ENCODE measurements around the gene CRHR1.

CRHR1 gene

GRCh38 chr17:45791935-45792334 is 7.8 kb downstream of the CRHR1 start:
- Histone ChIP-seq H2BK15ac (replicated peaks; ENCODE audit: low read depth) (no peak overlapping the region), H4K8ac (ENCODE audit: low read depth, low read length) (no peak overlapping the region), H3K4me2 (ENCODE audit: low read length) (no peak overlapping the region), H3K27ac (ENCODE audit: low read depth, low read length) (no peak overlapping the region), H4K5ac (ENCODE audit: low read length) (no peak overlapping the region), H3K4me1 (ENCODE audit: control insufficient read depth, low read depth, low read length) (no peaks in the 10 kb centered on the region), H2AK5ac (ENCODE audit: low read length) (no peak overlapping the region), H3K9ac (ENCODE audit: low read length) (no peak overlapping the region), H3K56ac (ENCODE audit: low read length) (no peak overlapping the region), H3K4ac (ENCODE audit: low read depth, low read length) (no peak overlapping the region), H3K79me2 (ENCODE audit: control insufficient read depth, insufficient read depth, low read length) (no peaks in the 10 kb centered on the region), H2BK5ac (ENCODE audit: low read length) (no peak overlapping the region), H3K4me3 (ENCODE audit: low read length) (no peak overlapping the region), H3K18ac (ENCODE audit: low read length) (no peak overlapping the region), H3K36me3 (ENCODE audit: control insufficient read depth, insufficient read depth, low read length) (no peaks in the 10 kb centered on the region), H3K23ac (ENCODE audit: low read length) (no peak overlapping the region), H2BK120ac (ENCODE audit: low read depth, low read length) (no peak overlapping the region), H3K79me1 (ENCODE audit: low read length) (no peaks in the 10 kb centered on the region), H3K27me3 (ENCODE audit: insufficient read depth, low read length, poor library complexity) (no peaks in the 10 kb centered on the region)
- no CpG with 5 or more reads among the region's 9 CpGs for WGBS (ENCODE audit: extremely low coverage, insufficient coverage, low lambda C conversion rate)
- no peak for DNase-seq

GRCh38 chr17:45792437-45792836 is 8.3 kb downstream of the CRHR1 start:
- no peaks in the 10 kb centered on the region for H3K27me3 ChIP-seq (ENCODE audit: insufficient read depth, low read length, poor library complexity)
- no peak overlapping the region for H3K18ac ChIP-seq (ENCODE audit: low read length)
- H2AK5ac ChIP-seq (ENCODE audit: low read length), result no peak overlapping the region
- H3K4ac ChIP-seq (ENCODE audit: low read depth, low read length), result no peak overlapping the region
- H3K27ac ChIP-seq (ENCODE audit: low read depth, low read length), result no peak overlapping the region
- H2BK120ac ChIP-seq (ENCODE audit: low read depth, low read length), result no peak overlapping the region
- H3K4me1 ChIP-seq (ENCODE audit: control insufficient read depth, low read depth, low read length), result no peaks in the 10 kb centered on the region
- H2BK15ac ChIP-seq (replicated peaks; ENCODE audit: low read depth), result no peak overlapping the region
- no peak overlapping the region for H3K56ac ChIP-seq (ENCODE audit: low read length)
- no peaks in the 10 kb centered on the region for H3K79me1 ChIP-seq (ENCODE audit: low read length)
- no peaks in the 10 kb centered on the region for H3K79me2 ChIP-seq (ENCODE audit: control insufficient read depth, insufficient read depth, low read length)
- no CpG with 5 or more reads among the region's 3 CpGs for WGBS (ENCODE audit: extremely low coverage, insufficient coverage, low lambda C conversion rate)
- no peak overlapping the region for H3K4me3 ChIP-seq (ENCODE audit: low read length)
- H3K4me2 ChIP-seq (ENCODE audit: low read length), result no peak overlapping the region
- no peak overlapping the region for H2BK5ac ChIP-seq (ENCODE audit: low read length)
- no peak overlapping the region for H4K5ac ChIP-seq (ENCODE audit: low read length)
- no peak overlapping the region for H3K9ac ChIP-seq (ENCODE audit: low read length)
- DNase-seq, result no peak
- H3K23ac ChIP-seq (ENCODE audit: low read length), result no peak overlapping the region
- no peak overlapping the region for H4K8ac ChIP-seq (ENCODE audit: low read depth, low read length)
- H3K36me3 ChIP-seq (ENCODE audit: control insufficient read depth, insufficient read depth, low read length), result no peaks in the 10 kb centered on the region

DNA sequence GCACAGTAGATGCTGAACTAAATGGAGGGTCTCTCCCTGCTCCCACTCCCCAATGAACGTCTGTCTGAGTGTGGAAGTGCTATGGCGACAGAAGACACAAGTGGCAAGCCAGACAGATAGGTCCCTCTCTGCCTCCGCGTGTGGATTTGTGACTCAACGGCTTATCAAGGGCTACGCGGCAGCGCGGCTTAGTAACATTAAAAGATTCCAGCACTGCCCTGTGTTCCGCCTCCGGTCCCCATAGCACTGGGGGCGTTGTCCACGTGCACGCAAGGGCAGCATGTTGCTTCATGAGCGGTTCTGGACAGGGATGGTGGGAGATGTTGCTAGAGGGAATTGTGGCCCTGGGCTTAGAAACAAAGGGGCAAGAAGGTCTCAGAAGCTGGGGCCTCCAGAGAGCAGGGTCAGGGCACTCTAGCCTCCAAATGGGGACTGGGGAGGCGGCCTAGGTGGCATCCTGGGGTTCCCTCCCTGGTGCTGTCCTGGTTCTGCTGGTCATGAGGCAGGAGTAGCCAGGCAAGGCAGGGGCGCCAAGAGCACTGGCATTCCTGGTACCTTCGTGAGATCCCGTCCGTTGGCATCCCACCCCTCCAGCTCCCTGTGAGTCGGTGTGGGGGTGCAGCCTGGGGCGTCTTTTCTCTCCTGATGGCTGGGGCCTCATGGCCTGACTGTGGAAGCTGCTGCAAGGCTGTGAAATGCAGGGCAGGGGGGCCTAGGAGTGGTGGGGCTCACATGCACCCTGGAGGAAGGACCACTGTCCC is 9.1 kb downstream of the CRHR1 start:
- no peak overlapping the region for H3K27ac ChIP-seq (ENCODE audit: low read depth, low read length)
- H2AK5ac ChIP-seq (ENCODE audit: low read length), result no peak overlapping the region
- no peak overlapping the region for H4K8ac ChIP-seq (ENCODE audit: low read depth, low read length)
- no peaks in the 10 kb centered on the region for H3K36me3 ChIP-seq (ENCODE audit: control insufficient read depth, insufficient read depth, low read length)
- no peak overlapping the region for H3K56ac ChIP-seq (ENCODE audit: low read length)
- no peaks in the 10 kb centered on the region for H3K79me2 ChIP-seq (ENCODE audit: control insufficient read depth, insufficient read depth, low read length)
- no peak overlapping the region for H3K9ac ChIP-seq (ENCODE audit: low read length)
- no peak overlapping the region for H2BK120ac ChIP-seq (ENCODE audit: low read depth, low read length)
- H3K23ac ChIP-seq (ENCODE audit: low read length), result no peak overlapping the region
- H3K4ac ChIP-seq (ENCODE audit: low read depth, low read length), result no peak overlapping the region
- no peaks in the 10 kb centered on the region for H3K79me1 ChIP-seq (ENCODE audit: low read length)
- WGBS (ENCODE audit: extremely low coverage, insufficient coverage, low lambda C conversion rate), result no CpG with 5 or more reads among the region's 22 CpGs
- H4K5ac ChIP-seq (ENCODE audit: low read length), result no peak overlapping the region
- no peaks in the 10 kb centered on the region for H3K27me3 ChIP-seq (ENCODE audit: insufficient read depth, low read length, poor library complexity)
- no peak overlapping the region for H2BK5ac ChIP-seq (ENCODE audit: low read length)
- H3K18ac ChIP-seq (ENCODE audit: low read length), result no peak overlapping the region
- DNase-seq, result no peak
- no peaks in the 10 kb centered on the region for H3K4me1 ChIP-seq (ENCODE audit: control insufficient read depth, low read depth, low read length)
- H2BK15ac ChIP-seq (replicated peaks; ENCODE audit: low read depth), result no peak overlapping the region
- no peak overlapping the region for H3K4me3 ChIP-seq (ENCODE audit: low read length)
- H3K4me2 ChIP-seq (ENCODE audit: low read length), result no peak overlapping the region

DNA sequence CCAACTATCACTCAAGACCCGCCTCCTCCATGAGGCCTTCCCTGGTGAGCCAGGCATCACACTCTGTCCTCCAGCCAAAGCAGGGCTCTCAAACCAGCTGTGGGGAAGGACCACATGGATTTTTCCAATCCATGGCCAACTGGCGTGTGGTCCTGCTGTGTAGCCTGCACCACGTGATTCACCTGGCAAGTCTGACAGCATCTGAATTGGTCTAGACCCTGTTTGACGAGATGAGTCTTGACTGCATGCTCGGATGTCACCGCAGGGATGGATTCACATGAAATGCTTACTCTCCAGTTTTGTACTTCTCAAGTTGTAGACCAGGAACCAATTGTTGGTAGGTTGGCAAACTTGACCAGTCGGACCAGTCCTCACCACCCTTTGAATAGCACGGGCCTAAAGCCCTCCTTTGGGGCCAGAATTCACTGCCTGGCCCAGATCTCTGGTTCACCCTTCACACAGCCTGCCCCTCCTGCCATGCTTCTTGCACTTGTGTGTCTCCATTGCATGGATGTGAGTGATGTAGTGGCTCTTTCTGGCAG is 9.9 kb downstream of the CRHR1 start:
- no CpG with 5 or more reads among the region's 8 CpGs for WGBS (ENCODE audit: extremely low coverage, insufficient coverage, low lambda C conversion rate)
- DNase-seq, result no peak
- H2AK5ac ChIP-seq (ENCODE audit: low read length), result no peak overlapping the region
- no peaks in the 10 kb centered on the region for H3K4me1 ChIP-seq (ENCODE audit: control insufficient read depth, low read depth, low read length)
- H3K79me2 ChIP-seq (ENCODE audit: control insufficient read depth, insufficient read depth, low read length), result no peaks in the 10 kb centered on the region
- H3K18ac ChIP-seq (ENCODE audit: low read length), result no peak overlapping the region
- no peak overlapping the region for H4K8ac ChIP-seq (ENCODE audit: low read depth, low read length)
- no peak overlapping the region for H2BK5ac ChIP-seq (ENCODE audit: low read length)
- H4K5ac ChIP-seq (ENCODE audit: low read length), result no peak overlapping the region
- H3K4me2 ChIP-seq (ENCODE audit: low read length), result no peak overlapping the region
- H3K4ac ChIP-seq (ENCODE audit: low read depth, low read length), result no peak overlapping the region
- no peak overlapping the region for H3K27ac ChIP-seq (ENCODE audit: low read depth, low read length)
- no peaks in the 10 kb centered on the region for H3K79me1 ChIP-seq (ENCODE audit: low read length)
- H3K36me3 ChIP-seq (ENCODE audit: control insufficient read depth, insufficient read depth, low read length), result no peaks in the 10 kb centered on the region
- no peak overlapping the region for H3K9ac ChIP-seq (ENCODE audit: low read length)
- no peak overlapping the region for H2BK15ac ChIP-seq (replicated peaks; ENCODE audit: low read depth)
- no peak overlapping the region for H3K23ac ChIP-seq (ENCODE audit: low read length)
- H3K56ac ChIP-seq (ENCODE audit: low read length), result no peak overlapping the region
- no peak overlapping the region for H2BK120ac ChIP-seq (ENCODE audit: low read depth, low read length)
- H3K27me3 ChIP-seq (ENCODE audit: insufficient read depth, low read length, poor library complexity), result no peaks in the 10 kb centered on the region
- no peak overlapping the region for H3K4me3 ChIP-seq (ENCODE audit: low read length)

DNA sequence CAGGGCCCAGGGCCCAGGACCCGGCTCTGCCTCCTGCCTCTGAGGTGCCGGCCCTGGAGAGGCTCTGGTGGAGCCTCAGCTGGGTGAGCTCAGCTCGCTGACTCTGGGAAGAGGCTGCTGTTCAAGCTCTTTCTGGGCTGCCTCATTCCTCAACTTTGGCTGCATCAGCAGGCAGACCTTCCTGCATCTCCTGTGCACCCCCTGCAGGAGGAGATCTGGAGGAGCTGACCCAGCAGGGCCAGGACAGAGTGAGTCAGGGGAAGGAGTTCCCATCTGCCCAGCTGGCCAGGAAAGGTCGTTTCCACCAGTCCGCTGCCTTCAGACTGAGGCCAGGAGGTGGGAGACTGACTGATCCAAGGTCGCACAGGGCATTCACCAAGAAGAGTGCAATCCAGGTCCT is 10.7 kb downstream of the CRHR1 start:
- Histone ChIP-seq H4K8ac (ENCODE audit: low read depth, low read length) (no peak overlapping the region), H2BK5ac (ENCODE audit: low read length) (no peak overlapping the region), H3K4me1 (ENCODE audit: control insufficient read depth, low read depth, low read length) (no peaks in the 10 kb centered on the region), H3K23ac (ENCODE audit: low read length) (no peak overlapping the region), H4K5ac (ENCODE audit: low read length) (no peak overlapping the region), H3K36me3 (ENCODE audit: control insufficient read depth, insufficient read depth, low read length) (no peaks in the 10 kb centered on the region), H3K27ac (ENCODE audit: low read depth, low read length) (no peak overlapping the region), H2AK5ac (ENCODE audit: low read length) (no peak overlapping the region), H2BK120ac (ENCODE audit: low read depth, low read length) (no peak overlapping the region), H3K56ac (ENCODE audit: low read length) (no peak overlapping the region), H3K9ac (ENCODE audit: low read length) (no peak overlapping the region), H3K18ac (ENCODE audit: low read length) (no peak overlapping the region), H3K27me3 (ENCODE audit: insufficient read depth, low read length, poor library complexity) (no peaks in the 10 kb centered on the region), H3K4ac (ENCODE audit: low read depth, low read length) (no peak overlapping the region), H2BK15ac (replicated peaks; ENCODE audit: low read depth) (no peak overlapping the region), H3K4me3 (ENCODE audit: low read length) (no peak overlapping the region), H3K4me2 (ENCODE audit: low read length) (no peak overlapping the region), H3K79me2 (ENCODE audit: control insufficient read depth, insufficient read depth, low read length) (no peaks in the 10 kb centered on the region), H3K79me1 (ENCODE audit: low read length) (no peaks in the 10 kb centered on the region)
- WGBS (ENCODE audit: extremely low coverage, insufficient coverage, low lambda C conversion rate), result no CpG with 5 or more reads among the region's 6 CpGs
- DNase-seq, result peak; percentile 77

DNA sequence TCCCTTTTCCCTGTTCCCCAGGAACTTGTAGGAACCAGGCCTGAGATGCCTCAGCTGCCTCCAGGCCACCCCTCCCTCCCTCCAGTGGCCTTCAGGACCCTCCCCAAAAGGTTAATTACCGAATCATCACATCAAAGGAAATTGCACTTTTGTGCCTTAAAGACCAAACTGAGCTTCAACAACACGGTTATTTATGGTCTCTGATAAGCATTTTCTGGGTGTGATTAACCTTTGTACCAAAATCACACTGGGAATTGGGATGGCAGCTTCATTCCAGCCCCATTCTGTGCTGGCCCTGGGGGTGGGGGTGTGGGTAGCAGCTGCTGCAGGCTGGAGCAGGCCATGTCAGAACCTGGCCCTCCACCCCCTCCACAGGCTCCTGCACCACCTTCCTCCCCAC is 16.7 kb downstream of the CRHR1 start:
- Histone ChIP-seq H3K79me2 (ENCODE audit: control insufficient read depth, insufficient read depth, low read length) (no peaks in the 10 kb centered on the region), H2BK120ac (ENCODE audit: low read depth, low read length) (no peak overlapping the region), H4K5ac (ENCODE audit: low read length) (no peak overlapping the region), H3K56ac (ENCODE audit: low read length) (no peak overlapping the region), H2AK5ac (ENCODE audit: low read length) (no peak overlapping the region), H3K27me3 (ENCODE audit: insufficient read depth, low read length, poor library complexity) (no peaks in the 10 kb centered on the region), H3K23ac (ENCODE audit: low read length) (no peak overlapping the region), H2BK15ac (replicated peaks; ENCODE audit: low read depth) (no peak overlapping the region), H3K4ac (ENCODE audit: low read depth, low read length) (no peak overlapping the region), H2BK5ac (ENCODE audit: low read length) (no peak overlapping the region), H3K9ac (ENCODE audit: low read length) (no peak overlapping the region), H3K79me1 (ENCODE audit: low read length) (no peaks in the 10 kb centered on the region), H3K36me3 (ENCODE audit: control insufficient read depth, insufficient read depth, low read length) (no peaks in the 10 kb centered on the region), H3K27ac (ENCODE audit: low read depth, low read length) (no peak overlapping the region), H3K4me3 (ENCODE audit: low read length) (no peak overlapping the region), H3K18ac (ENCODE audit: low read length) (no peak overlapping the region), H3K4me2 (ENCODE audit: low read length) (no peak overlapping the region), H4K8ac (ENCODE audit: low read depth, low read length) (no peak overlapping the region), H3K4me1 (ENCODE audit: control insufficient read depth, low read depth, low read length) (no peaks in the 10 kb centered on the region)
- WGBS (ENCODE audit: extremely low coverage, insufficient coverage, low lambda C conversion rate), result no CpG with 5 or more reads among the region's 2 CpGs
- no peak for DNase-seq
